HCT116 (cell line): ENCODE data around the gene SAMD4A. TPM values are rescaled to one million over a fixed set of nuclear protein-coding genes. Genes with fewer than 3 reads are reported as not detected.

Experiments
- ATAC-seq: fragments of 200-7000 bp; cut with Tn5 transposase; 2 replicates; pipeline ENCODE4 v1.9.1; 2020; ENCODE audit warnings: mild to moderate bottlenecking, moderate library complexity
- Bru-seq: library from RNA; stranded (reverse); fragments of 400-500 nt; gene quantifications from one replicate; lab custom pipeline; 2021; lab: Mats Ljungman, UMichigan
- BruChase-seq, 2 experiments: library from RNA; stranded (reverse); fragments of 400-500 nt; gene quantifications; one replicate each; lab custom pipeline; 2021; lab: Mats Ljungman, UMichigan
- BruUV-seq: library from RNA; stranded (reverse); fragments of 400-500 nt; replicated peaks from 2 replicates; lab custom pipeline; 2021; lab: Mats Ljungman, UMichigan
- CTCF ChIA-PET: fragments of 300-600 bp; sonication (Branson Sonifier 250); formaldehyde crosslinking; loops from one replicate; lab custom pipeline; 2021; ENCODE audit warnings: antibody characterized with exemption; lab: Charles Lee
- POLR2A ChIA-PET: fragments of 300-600, 350-600 bp; sonication (Branson Sonifier 250); formaldehyde crosslinking; loops from one replicate; lab custom pipeline; 2021; ENCODE audit warnings: antibody characterized with exemption; lab: Charles Lee
- RAD21 ChIA-PET, 2 experiments: fragments of 300-600 bp; sonication (Branson Sonifier 250); formaldehyde crosslinking; loops; one replicate each; lab custom pipeline; 2023; ENCODE audit warnings: low total read pairs in 2 of 2; ENCODE audit not compliant: uncharacterized antibody in 2 of 2, unreplicated experiment in 2 of 2, low non-redundant PET in 1 of 2; lab: Charles Lee
- DNase-seq: peaks from one replicate; pipeline ENCODE4 v3.0.0-alpha.2; 2010; ENCODE audit warnings: low read depth, low spot score
- H2AFZ ChIP-seq: fragments of 200-600 bp; shearing (Covaris generic), sonication (generic); 2 replicates; pipeline ENCODE4 v1.6.1; 2017; ENCODE audit warnings: low read depth, mixed run types, mixed read lengths, antibody characterized with exemption, low read length; ENCODE audit not compliant: poor library complexity, severe bottlenecking
- H3K27ac ChIP-seq: 2 replicates; pipeline ENCODE4 v1.5.1; 2012; ENCODE audit warnings: low read depth, low read length
- H3K27me3 ChIP-seq: fragments of 200-600 bp; sonication (generic); 2 replicates; pipeline ENCODE4 v1.6.1; 2016; ENCODE audit warnings: mixed run types, low read length, mixed read lengths; ENCODE audit not compliant: insufficient read depth
- H3K36me3 ChIP-seq, 2 experiments: fragments of 200-500 bp in 1 of 2; fragments of 200-600 bp in 1 of 2; sonication (Bioruptor generic) in 1 of 2; sonication (generic) in 1 of 2; 2 replicates each; pipeline versions ENCODE4 v1.5.1 to v1.6.1; 2014 to 2016; ENCODE audit warnings: low read length in 2 of 2, inconsistent platforms in 1 of 2, mixed read lengths in 1 of 2, mixed run types in 1 of 2; ENCODE audit not compliant: insufficient read depth in 2 of 2, control insufficient read depth in 1 of 2
- H3K4me1 ChIP-seq, 2 experiments: fragments of 200-600 bp in 1 of 2; sonication (generic) in 1 of 2; 2 replicates each; pipeline versions ENCODE4 v1.5.1 to v1.6.1; 2012 to 2017; ENCODE audit warnings: low read length in 2 of 2, inconsistent platforms in 1 of 2, mild to moderate bottlenecking in 1 of 2, mixed read lengths in 1 of 2, mixed run types in 1 of 2, moderate library complexity in 1 of 2; ENCODE audit not compliant: insufficient read depth in 2 of 2, control insufficient read depth in 1 of 2
- H3K4me2 ChIP-seq: fragments of 200-600 bp; sonication (generic); 2 replicates; pipeline ENCODE4 v1.6.1; 2017; ENCODE audit warnings: mixed run types, low read length, mixed read lengths
- H3K4me3 ChIP-seq, 2 experiments: fragments of 200-600 bp in 1 of 2; sonication (generic) in 1 of 2; replicated peaks in 1 of 2; 2 replicates each; pipeline ENCODE4 v1.5.1; 2011 to 2016; ENCODE audit warnings: low read length in 2 of 2, control low read depth in 1 of 2, low read depth in 1 of 2, mild to moderate bottlenecking in 1 of 2, mixed read lengths in 1 of 2, mixed run types in 1 of 2
- H3K79me2 ChIP-seq: fragments of 200-600 bp; sonication (generic); 2 replicates; pipeline ENCODE4 v1.6.1; 2017; ENCODE audit warnings: mild to moderate bottlenecking, mixed run types, low read length, moderate library complexity, mixed read lengths; ENCODE audit not compliant: insufficient read depth
- H3K9ac ChIP-seq: fragments of 200-600 bp; sonication (generic); 2 replicates; pipeline ENCODE4 v1.6.1; 2016; ENCODE audit warnings: low read length, mixed read lengths
- H3K9me2 ChIP-seq: fragments of 200-600 bp; sonication (generic), shearing (Covaris generic); 2 replicates; pipeline ENCODE4 v1.6.1; 2017; ENCODE audit warnings: mixed run types, mild to moderate bottlenecking, moderate library complexity; ENCODE audit not compliant: insufficient read depth
- H3K9me3 ChIP-seq, 2 experiments: fragments of 200-500 bp in 1 of 2; fragments of 200-600 bp in 1 of 2; sonication (Bioruptor generic) in 1 of 2; sonication (generic) in 1 of 2; 2 replicates each; pipeline ENCODE4 v1.6.1; 2014 to 2017; ENCODE audit warnings: low read length in 2 of 2, mixed read lengths in 2 of 2, inconsistent platforms in 1 of 2, low read depth in 1 of 2, mild to moderate bottlenecking in 1 of 2, mixed run types in 1 of 2, moderate library complexity in 1 of 2; ENCODE audit not compliant: control insufficient read depth in 1 of 2, insufficient read depth in 1 of 2
- H4K20me1 ChIP-seq: fragments of 200-600 bp; sonication (generic), shearing (Covaris generic); 2 replicates; pipeline ENCODE4 v1.6.1; 2017; ENCODE audit warnings: mixed run types, mild to moderate bottlenecking, moderate library complexity; ENCODE audit not compliant: insufficient read depth
- ATF3 ChIP-seq: IDR thresholded peaks from 2 replicates; pipeline ENCODE4 v1.6.1; 2012
- CEBPB ChIP-seq: IDR thresholded peaks from 2 replicates; pipeline ENCODE4 v1.6.1; 2012; ENCODE audit warnings: low read depth
- CTCF ChIP-seq, 3 experiments: fragments of 200-600 bp in 1 of 3; sonication (generic) in 1 of 3; IDR thresholded peaks in 2 of 3; conservative IDR thresholded peaks in 1 of 3; 2 replicates each; pipeline ENCODE4 v1.5.1; 2012 to 2017; ENCODE audit warnings: low read depth in 2 of 3, low read length in 2 of 3, antibody characterized with exemption in 1 of 3, borderline replicate concordance in 1 of 3, control low read depth in 1 of 3, mild to moderate bottlenecking in 1 of 3, mixed read lengths in 1 of 3, mixed run types in 1 of 3, moderate library complexity in 1 of 3; ENCODE audit not compliant: insufficient read depth in 1 of 3
- EGR1 ChIP-seq: IDR thresholded peaks from 2 replicates; pipeline ENCODE4 v1.6.1; 2012; ENCODE audit warnings: low read depth
- FOSL1 ChIP-seq: IDR thresholded peaks from 2 replicates; pipeline ENCODE4 v1.6.1; 2012; ENCODE audit warnings: low read depth
- JUND ChIP-seq: IDR thresholded peaks from 2 replicates; pipeline ENCODE4 v1.6.1; 2012
- MAX ChIP-seq: IDR thresholded peaks from 2 replicates; pipeline ENCODE4 v1.6.1; 2012
- POLR2A ChIP-seq: IDR thresholded peaks from 2 replicates; pipeline ENCODE4 v1.7.0; 2011; ENCODE audit warnings: borderline replicate concordance; ENCODE audit not compliant: insufficient read depth, insufficient read length; ENCODE audit errors: extremely low read depth
- POLR2AphosphoS5 ChIP-seq: IDR thresholded peaks from 2 replicates; pipeline ENCODE4 v1.6.1; 2011; ENCODE audit warnings: mild to moderate bottlenecking, low read depth, low read length, moderate library complexity
- RAD21 ChIP-seq: IDR thresholded peaks from 2 replicates; pipeline ENCODE4 v1.6.1; 2012; ENCODE audit warnings: low read depth, mild to moderate bottlenecking
- ZFX ChIP-seq: fragments of 450-650 bp; IDR thresholded peaks from 2 replicates; pipeline ENCODE4 v1.6.1; 2017
- intact Hi-C: fragments of 100-400 bp; cut with micrococcal nuclease; formaldehyde crosslinking; loops from 2 replicates; pipeline ENCODE4 v1.10.0; 2022
- long read RNA-seq: library from polyadenylated mRNA; unstranded; transcript quantifications from one replicate; pipeline ENCODE4 v2.0.0, GENCODE V29; 2021; ENCODE audit not compliant: unreplicated experiment
- polyA plus RNA-seq: library from polyadenylated mRNA; unstranded; fragments of >200 nt; gene quantifications from 2 replicates; pipeline ENCODE4 v1.2.1, GENCODE V29; 2012; ENCODE audit warnings: missing spikeins
- total RNA-seq: library from RNA; stranded (reverse); gene quantifications from one replicate; pipeline ENCODE4 v1.2.1, GENCODE V29; 2021; ENCODE audit not compliant: unreplicated experiment

SAMD4A gene
- total RNA-seq (9.0 TPM), Bru-seq, nascent RNA (percentile 78 among the genes with signal in this experiment), BruChase-seq, experiment 1, labeled RNA remaining after a 6-hour chase (percentile 74 among the genes with signal in this experiment), BruChase-seq, experiment 2, labeled RNA remaining after a 2-hour chase (percentile 67 among the genes with signal in this experiment)
- polyA plus RNA-seq, result 4.9 and 7.1 TPM in 2 replicates
- long read RNA-seq, full-length matches to known transcripts, result 1 of 8 reads
- long read RNA-seq, partial matches to known transcripts, result 2 of 8 reads
- long read RNA-seq, other reads (novel, unspliced or antisense), result 5 of 8 reads

GRCh38 chr14:54566410-54567223 is at the start of gene SAMD4A:
SAMD4A (plus strand) TSS chr14:54567128; CDS start chr14:54567917, 789 bp downstream.
- ChIA-PET RAD21 (interaction anchor here (0.5 to 3.0 kb wide), 3 partner anchors 9 to 207 kb away, joined by 3 to 16 read pairs (median 10); no protein-coding TSS in a partner anchor), CTCF (interaction anchor here (0.9 to 5.4 kb wide), 5 partner anchors 16 to 239 kb away, joined by 3 to 131 read pairs (median 3); no protein-coding TSS in a partner anchor), POLR2A (interaction anchor here (0.6 to 3.8 kb wide), 5 partner anchors 16 to 207 kb away, joined by 3 to 24 read pairs (median 5); no protein-coding TSS in a partner anchor)
- peaks cover 0 to 6% of the 10 kb centered on the region in 2 experiments; a peak in 1 of 4 replicates for H3K36me3 ChIP-seq
- H3K27me3 ChIP-seq, result no peaks in the 10 kb centered on the region
- intact Hi-C loops, result loop anchor here (5.0 kb wide), 1 partner anchor 86 kb away; no protein-coding TSS in a partner anchor
- no peak for DNase-seq
- H3K9ac ChIP-seq, result peak within 1 kb of the TSS; percentile 76
- H3K9me2 ChIP-seq, result no peaks in the 10 kb centered on the region
- ATAC-seq, result peak; percentile 56
- TF ChIP-seq ZFX, result peak; percentile 84
- TF ChIP-seq FOSL1, result no peak
- peak; percentile 38; the same call in 1 of the 2 replicates for TF ChIP-seq MAX
- peak; percentile 40 for TF ChIP-seq RAD21
- TF ChIP-seq CTCF (IDR thresholded peaks at IDR 0.05 in 2 of 3, conservative IDR thresholded peaks at IDR 0.05 in 1 of 3; ENCODE audit: borderline replicate concordance in 1 of 3, insufficient read depth in 1 of 3, low read depth in 2 of 3, low read length in 2 of 3), result peak in 2 of 3 experiments; percentile 17 to 27; a peak in 1 of 6 replicates
- TF ChIP-seq JUND, result no peak
- peak; percentile 14 for TF ChIP-seq POLR2A
- no peak for TF ChIP-seq ATF3
- peak; percentile 45; the same call in 1 of the 2 replicates for TF ChIP-seq POLR2AphosphoS5
- peak; percentile 63 for TF ChIP-seq EGR1
- no peak for TF ChIP-seq CEBPB
- no TSS peak for BruUV-seq
- peaks cover 10 to 50% of the 10 kb centered on the region in 2 experiments for H3K4me1 ChIP-seq
- peak within 1 kb of the TSS; percentile 61 to 73 for H3K4me3 ChIP-seq
- H3K27ac ChIP-seq, result peak within 1 kb of the TSS; percentile 74
- peaks cover 0 to 1% of the 10 kb centered on the region in 2 experiments; a peak in 2 of 4 replicates for H3K9me3 ChIP-seq
- H3K4me2 ChIP-seq, result peak within 1 kb of the TSS; percentile 96
- peaks cover 15% of the 10 kb centered on the region; the same call in 1 of the 2 replicates for H3K79me2 ChIP-seq
- no peak within 1 kb of the TSS for H2AFZ ChIP-seq
- no peaks in the 10 kb centered on the region for H4K20me1 ChIP-seq
